HT1080 (cell line): ENCODE results near the gene HAGHL. TPM values are rescaled to one million over a fixed set of nuclear protein-coding genes. Genes with fewer than 3 reads are reported as not detected.
"Not testable (repeated sequence)": the region's sequence is repeated elsewhere in the genome, so short reads cannot be mapped to it uniquely, and the experiment has no call there.

Experiments
- DNase-seq: peaks from one replicate; pipeline ENCODE4 v3.0.0-alpha.2; 2015; ENCODE audit warnings: low read depth
- small RNA-seq: library from RNA; depleted of rRNA; stranded (forward); fragments of <200 nt; gene quantifications from one replicate; pipeline ENCODE3, GENCODE V24; 2014
- total RNA-seq: library from RNA; depleted of rRNA; stranded (reverse); fragments of >200 nt; shearing (Covaris generic); gene quantifications from 2 replicates; pipeline ENCODE4 v1.2.3, GENCODE V29; 2014; rRNA removed

Gene HAGHL
- total RNA-seq, 1 experiment from 2014 or later: 18.6 TPM

- no peak for DNase-seq
Measured at GRCh38 chr16:767743-768235, 40.9 kb downstream of the HAGHL start.

- no peak for DNase-seq
Measured at GRCh38 chr16:768428-768827, 41.5 kb downstream of the HAGHL start.

DNA sequence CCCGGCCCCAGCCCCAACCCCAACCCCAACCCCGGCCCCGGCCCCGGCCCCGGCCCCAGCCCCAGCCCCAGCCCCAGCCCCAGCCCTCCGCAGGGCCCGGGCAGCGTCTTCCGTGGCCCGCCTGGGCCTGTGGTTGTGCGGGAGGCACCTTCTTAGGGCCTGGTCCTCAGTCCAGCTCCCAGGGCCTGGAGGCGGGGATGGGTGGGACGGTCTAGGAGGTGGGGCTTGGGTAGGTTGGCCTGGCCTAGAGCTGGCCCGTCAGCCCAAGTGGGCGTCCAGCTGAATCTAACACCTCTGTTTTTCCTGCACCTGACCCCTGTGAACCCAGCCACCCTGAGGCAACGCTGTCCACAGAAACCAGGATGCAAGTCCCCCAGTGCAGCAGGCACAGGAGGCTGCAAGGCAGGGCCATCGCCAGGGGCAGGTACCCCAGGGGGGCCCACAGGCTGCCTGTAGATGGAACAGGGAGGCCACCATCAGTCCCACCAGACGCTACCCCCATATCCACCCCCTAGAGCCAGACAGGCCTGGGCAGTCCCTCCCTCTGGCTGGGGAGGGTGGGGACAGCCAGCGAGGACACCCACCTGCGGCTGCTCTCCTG lies 42.4 kb downstream of the HAGHL start:
- DNase-seq: no peak

GRCh38 chr16:769934-770333 lies 43.0 kb downstream of the HAGHL start:
- DNase-seq: no peak

DNA sequence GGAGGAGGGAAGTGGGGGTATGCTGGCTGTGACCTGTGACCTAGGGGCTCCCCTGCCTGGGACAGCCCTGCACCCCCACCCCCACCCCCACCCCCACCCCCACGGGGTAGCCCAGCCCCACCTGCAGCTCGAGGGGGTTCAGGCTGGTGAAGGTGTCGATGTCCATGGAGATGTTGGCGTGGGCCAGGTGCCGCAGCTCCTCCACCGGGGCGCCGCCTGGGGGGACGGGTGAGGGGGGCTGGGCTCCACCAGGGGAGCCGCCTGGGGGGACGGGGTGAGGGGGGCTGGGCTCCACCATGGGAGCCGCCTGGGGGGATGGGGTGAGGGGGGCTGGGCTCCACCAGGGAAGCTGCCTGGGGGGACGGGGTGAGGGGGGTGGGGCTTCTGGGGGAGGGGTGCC lies 43.5 kb downstream of the HAGHL start:
- no peak for DNase-seq

- no peak for DNase-seq
Measured at GRCh38 chr16:772959-773358, 46.1 kb downstream of the HAGHL start.

DNA sequence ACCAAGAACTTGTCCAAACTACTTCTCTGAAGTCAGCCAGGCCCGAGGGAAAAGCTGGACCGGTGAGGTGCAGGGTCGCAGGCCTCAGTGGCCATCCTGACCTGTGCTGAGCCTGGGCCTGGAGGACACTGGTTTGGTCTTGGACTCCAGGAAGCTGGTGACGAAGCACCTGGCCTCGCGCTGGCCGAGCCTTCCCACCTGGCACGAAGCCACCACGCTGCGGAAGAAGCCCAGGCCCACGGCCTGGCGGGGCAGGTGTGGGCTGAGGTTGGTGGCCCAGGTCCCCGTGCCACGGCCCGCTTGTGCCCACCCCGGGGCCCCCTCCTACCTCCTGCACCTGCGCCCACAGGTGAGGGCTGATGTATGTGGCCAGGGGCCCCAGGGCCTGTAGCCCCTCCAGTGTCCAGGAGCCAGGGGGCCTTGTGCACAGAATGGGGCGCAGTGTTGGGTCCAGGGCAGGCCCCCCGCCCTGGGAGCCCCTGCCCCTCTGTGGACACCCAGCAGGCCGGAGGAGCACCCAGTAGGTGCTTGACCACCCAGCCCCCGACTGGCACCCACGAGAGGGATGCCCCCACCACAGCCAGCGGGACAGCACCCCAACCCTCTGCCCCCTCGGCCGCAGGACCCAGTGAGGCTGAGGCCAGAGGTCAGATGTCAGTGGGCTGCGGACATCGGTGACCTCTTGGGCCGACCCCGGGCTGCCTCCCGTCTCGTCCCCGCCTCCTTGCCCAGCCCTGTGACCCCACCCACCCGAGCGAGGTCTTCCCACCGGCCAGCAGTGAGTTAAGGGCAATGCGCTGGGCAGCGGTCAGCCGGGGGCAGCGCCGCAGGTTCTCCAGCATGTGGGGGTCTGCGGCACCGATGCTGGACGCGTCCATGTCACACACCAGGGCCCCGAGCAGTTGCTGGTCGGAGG lies 47.4 kb downstream of the HAGHL start:
- no peak for DNase-seq

DNA sequence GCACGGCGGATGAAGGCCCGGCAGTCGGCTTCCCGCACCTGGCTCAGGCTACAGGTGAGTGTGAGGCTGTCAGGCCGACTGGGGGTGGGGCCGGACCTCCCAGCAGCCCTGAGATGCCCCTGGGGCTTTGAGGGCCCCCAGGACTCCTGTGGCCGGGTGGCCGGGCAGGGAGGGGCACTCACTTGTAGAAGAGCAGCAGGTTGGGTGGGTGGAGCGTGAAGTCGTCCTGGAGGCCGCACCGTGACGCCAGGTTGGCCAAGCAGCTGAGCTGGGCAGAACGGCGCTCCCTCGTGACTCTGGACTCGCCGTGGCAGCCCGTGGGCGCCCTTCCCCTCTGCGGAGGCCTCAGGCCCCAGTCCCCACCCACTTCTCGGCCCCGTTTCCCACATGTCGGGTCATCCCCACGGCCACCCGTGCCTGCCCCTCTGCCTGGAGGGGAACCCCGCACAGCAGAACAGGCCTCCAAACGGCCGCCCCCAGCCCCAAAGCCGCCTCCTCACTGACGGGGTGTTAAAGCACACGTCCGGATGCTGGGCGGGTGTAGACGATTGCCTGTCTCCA lies 48.4 kb downstream of the HAGHL start:
- DNase-seq: no peak

GRCh38 chr16:776298-776697 lies 49.4 kb downstream of the HAGHL start:
- not testable (repeated sequence) for DNase-seq

GRCh38 chr16:776824-777223 lies 49.9 kb downstream of the HAGHL start:
- no peak for DNase-seq

GRCh38 chr16:777826-778225 lies 50.9 kb downstream of the HAGHL start:
- DNase-seq: peak; percentile 65

DNA sequence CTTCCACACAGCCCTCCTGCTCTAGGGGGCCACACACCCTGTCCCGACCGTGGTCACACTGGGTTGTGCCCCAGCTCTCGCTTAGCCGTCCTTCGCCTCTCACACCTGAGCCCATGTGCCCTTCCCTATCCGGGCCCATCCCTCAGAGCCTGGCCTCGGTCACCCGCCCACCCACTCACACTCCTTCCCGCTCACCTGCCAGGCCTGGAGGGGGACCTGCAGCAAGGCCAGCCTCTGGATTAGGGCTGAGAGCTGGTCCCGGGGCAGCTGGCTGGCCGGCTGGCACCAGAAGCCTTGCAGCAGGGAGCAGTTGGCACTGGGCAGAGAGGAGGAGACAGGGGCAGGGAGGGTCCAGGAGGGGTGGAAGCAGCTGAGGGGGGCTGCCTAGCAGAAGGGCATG lies 51.5 kb downstream of the HAGHL start:
- DNase-seq: no peak

- DNase-seq: no peak
Measured at GRCh38 chr16:778909-779527, 52.1 kb downstream of the HAGHL start.

Small RNA genes within 50 kb of the gene (small RNA-seq; reads per million reads assigned to genes)
- not detected for gene MIR662

Other genes starting within 250 kb of the HAGHL start
- gene CAPN15, start 199.4 kb upstream of the HAGHL start, total RNA-seq: 92.4 and 122 TPM in 2 replicates
- gene PRR35, start 166.7 kb upstream of the HAGHL start, total RNA-seq: 0.10 TPM in 1 of 2 replicates, not detected in the other
- gene NHLRC4, start 160.1 kb upstream of the HAGHL start, total RNA-seq: 0.07 and 1.1 TPM in 2 replicates
- 38.2 and 53.0 TPM in 2 replicates for gene PIGQ, start 157.1 kb upstream of the HAGHL start, total RNA-seq
- gene RAB40C, start 137.0 kb upstream of the HAGHL start, total RNA-seq: 12.9 and 15.2 TPM in 2 replicates
- 0.03 and 0.14 TPM in 2 replicates for gene WFIKKN1, start 96.1 kb upstream of the HAGHL start, total RNA-seq
- 190 and 194 TPM in 2 replicates for gene METTL26, start 90.8 kb upstream of the HAGHL start, total RNA-seq
- 44.9 and 51.1 TPM in 2 replicates for gene MCRIP2, start 85.3 kb upstream of the HAGHL start, total RNA-seq
- 27.0 and 27.9 TPM in 2 replicates for gene WDR90, start 77.7 kb upstream of the HAGHL start, total RNA-seq
- gene RHOT2, start 59.0 kb upstream of the HAGHL start, total RNA-seq: 95.4 and 107 TPM in 2 replicates
- gene RHBDL1, start 51.4 kb upstream of the HAGHL start, total RNA-seq: 1.1 and 1.6 TPM in 2 replicates
- gene STUB1, start 46.7 kb upstream of the HAGHL start, total RNA-seq: 208 and 257 TPM in 2 replicates
- gene JMJD8, start 42.8 kb upstream of the HAGHL start, total RNA-seq: 43.0 and 46.2 TPM in 2 replicates
- 3.4 and 4.1 TPM in 2 replicates for gene WDR24, start 36.7 kb upstream of the HAGHL start, total RNA-seq
- gene FBXL16, start 21.3 kb upstream of the HAGHL start, total RNA-seq: 2.0 and 4.2 TPM in 2 replicates
- 119 and 152 TPM in 2 replicates for gene METRN, start 12.0 kb upstream of the HAGHL start, total RNA-seq
- gene ANTKMT, start 6.0 kb upstream of the HAGHL start, total RNA-seq: 42.3 and 54.6 TPM in 2 replicates
- 4.2 and 4.6 TPM in 2 replicates for gene CCDC78, start 663 bp upstream of the HAGHL start, total RNA-seq
- 33.1 and 35.7 TPM in 2 replicates for gene CIAO3, start 13.9 kb downstream of the HAGHL start, total RNA-seq
- gene MSLN, start 33.6 kb downstream of the HAGHL start, total RNA-seq: 0.23 TPM in 1 of 2 replicates, not detected in the other
- gene RPUSD1, start 61.3 kb downstream of the HAGHL start, total RNA-seq: 84.1 and 114 TPM in 2 replicates
- gene CHTF18, start 61.5 kb downstream of the HAGHL start, total RNA-seq: 41.6 and 45.6 TPM in 2 replicates
- gene GNG13, start 73.6 kb downstream of the HAGHL start, total RNA-seq: not detected in 2 replicates
- not detected in 2 replicates for gene LMF1, start 243.9 kb downstream of the HAGHL start, total RNA-seq